GM19324 (cell line): ENCODE measurements around the gene SUMO4.
"Not testable (repeated sequence)": the region's sequence is repeated elsewhere in the genome, so short reads cannot be mapped to it uniquely, and the experiment has no call there.

Source experiments
- ATAC-seq: cut with Tn5 transposase; IDR thresholded peaks from one replicate; pipeline ENCODE4 v1.9.1; 2021; ENCODE audit warnings: mild to moderate bottlenecking, moderate library complexity; ENCODE audit not compliant: unreplicated experiment, low FRiP score

SUMO4 gene

DNA sequence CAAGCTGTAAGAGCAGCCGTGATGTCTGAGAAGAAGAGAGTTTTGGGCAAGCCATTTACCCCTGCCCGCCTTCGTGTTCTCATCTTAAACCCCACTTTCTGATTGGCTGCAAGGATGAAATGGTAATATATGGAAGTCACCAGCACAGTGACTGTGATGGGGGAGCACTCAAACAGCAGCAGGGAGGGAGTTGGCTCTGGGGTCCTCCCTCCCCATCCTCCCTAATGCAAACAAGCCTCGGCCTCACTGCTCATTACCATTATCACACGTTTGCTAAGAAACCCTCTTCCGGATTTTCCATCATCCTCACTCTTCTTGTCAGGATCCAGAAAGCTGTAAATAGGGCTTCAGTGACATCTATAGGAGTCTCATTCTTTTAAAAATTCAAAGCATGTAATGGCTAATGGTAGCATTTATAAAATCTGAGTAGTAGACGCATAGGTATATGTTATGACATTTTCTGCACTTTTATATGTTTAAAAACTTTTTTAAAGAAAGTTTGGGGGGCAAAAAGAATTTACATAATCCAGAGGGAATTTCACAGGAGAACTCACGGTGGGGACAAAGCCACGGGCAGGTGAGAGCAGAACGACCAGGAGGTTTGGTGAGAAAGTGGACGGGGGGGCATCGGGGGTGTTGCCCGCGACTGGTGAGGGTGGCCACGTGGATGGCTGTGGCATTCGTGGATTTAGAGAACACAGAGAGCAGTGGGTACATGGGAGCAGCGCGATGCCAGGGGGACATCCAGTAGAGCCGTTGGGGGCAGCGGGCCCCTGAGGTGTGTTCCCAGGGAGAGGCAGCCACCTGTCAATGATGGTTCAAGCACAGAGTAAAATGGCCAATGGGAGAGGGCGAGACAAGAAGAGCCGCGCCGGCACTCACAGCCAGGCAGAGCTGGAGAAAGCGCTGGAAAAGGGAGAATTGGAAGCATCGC, 29.6 kb downstream of the SUMO4 start:
- ATAC-seq = no peak

DNA sequence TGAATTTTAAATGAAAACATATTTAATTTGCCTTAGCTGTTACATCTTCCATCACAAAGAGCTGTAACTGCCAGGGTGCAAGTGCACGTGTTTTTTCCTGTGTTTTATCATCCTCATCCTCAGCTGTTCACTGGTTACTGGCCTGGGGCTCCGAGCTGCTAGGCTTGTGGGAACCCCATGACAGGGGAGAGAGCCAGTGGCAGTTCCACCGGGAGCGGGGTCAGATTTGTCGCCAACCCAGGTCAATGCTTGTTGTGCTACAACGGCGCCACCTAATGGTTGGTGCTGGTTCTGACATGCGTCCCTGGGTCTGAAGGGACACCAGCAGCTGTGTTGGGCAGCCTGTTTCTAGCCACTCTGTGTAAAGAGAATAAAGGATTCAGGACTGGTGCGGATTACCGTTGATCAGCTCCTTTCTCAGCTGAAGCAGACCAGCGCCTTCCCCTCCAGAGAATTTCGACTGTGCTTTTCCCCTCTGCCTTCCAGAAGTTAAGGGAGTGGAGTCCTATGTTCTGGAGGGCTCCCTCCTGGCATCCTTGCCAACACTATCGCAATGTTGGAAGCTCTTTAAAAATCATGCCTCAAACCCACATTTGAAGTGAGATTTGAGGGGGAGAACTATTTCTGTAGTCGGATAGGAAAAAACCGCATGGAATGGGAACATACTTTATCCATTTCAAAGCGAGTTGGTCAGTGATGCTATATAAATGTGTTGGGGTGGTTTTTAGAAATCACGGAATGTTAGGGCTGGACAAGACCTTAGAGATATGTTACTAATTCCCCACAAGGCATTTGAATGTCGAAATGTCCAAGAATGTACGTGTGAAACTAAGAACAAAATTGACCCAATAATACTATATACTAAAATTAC, 32.1 kb downstream of the SUMO4 start:
- peak; percentile 84 for ATAC-seq

DNA sequence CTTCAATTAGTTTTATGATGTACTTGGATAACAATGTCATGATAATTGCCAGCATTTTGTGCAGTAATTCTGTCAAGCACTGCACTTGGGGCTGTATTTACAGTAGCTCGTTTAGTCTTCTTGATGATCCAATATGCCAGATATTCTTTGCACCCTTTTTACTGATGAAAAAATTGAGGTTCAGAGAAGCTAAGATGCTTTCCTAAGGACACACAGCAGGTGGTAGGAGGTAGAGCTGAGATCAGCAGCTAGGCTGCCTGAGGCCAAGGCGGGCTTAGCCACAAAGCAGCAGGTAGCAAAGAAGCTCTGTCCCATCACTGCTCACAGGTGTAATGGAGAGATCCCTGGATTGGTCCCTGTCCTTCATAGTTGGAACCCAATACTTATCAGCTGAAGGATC, 33.3 kb downstream of the SUMO4 start:
- no peak for ATAC-seq

DNA sequence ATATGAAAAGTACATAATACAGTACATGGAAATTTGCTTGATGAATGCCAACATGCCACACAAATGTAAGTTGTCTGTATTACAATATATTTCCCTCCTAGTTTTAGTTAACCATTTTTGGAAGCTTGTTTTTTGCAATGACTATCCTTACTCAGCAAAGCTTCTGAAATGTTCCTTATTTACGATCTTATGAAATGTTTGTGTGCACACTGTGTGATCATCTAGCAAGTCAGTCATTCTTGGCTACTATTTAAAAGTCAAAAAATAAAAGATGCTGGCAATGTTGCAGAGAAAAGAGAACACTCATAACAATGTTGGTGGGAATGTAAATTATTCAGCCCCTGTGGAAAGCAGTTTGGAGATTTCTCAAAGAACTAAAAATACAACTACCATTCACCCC, 33.8 kb downstream of the SUMO4 start:
- no peak for ATAC-seq

DNA sequence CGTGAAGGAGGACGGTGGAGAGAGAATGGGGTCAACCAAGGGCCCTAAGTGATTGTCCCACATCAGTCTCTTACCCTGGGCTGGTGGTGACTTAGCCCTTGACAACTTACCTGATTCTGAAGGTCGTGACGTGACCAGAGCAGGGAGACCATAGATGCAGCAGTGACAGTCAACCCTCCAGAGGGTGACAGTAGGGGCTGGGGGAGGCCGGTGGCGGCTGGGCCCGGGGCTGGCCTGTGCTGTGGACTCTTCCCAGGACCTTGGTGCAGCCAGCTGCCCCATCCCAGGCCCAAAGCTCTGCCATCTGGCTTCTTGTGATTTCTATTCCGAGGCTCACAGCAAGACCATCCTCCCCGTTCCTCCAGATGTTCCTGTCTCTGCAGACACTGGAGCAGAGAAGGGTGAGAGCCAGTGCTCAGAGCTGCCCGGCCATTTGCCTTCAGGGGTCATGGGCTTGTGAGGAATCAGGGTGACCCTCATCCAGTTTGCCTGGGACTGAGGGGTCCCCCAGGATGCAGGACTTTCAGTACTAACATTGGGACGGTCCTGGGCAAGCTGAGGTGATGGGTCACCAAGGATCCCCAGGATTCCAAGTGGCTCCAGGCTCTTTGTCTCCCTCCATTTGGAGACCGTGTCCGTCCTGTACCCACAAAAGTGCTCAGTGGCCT, 36.0 kb downstream of the SUMO4 start:
- no peak for ATAC-seq

DNA sequence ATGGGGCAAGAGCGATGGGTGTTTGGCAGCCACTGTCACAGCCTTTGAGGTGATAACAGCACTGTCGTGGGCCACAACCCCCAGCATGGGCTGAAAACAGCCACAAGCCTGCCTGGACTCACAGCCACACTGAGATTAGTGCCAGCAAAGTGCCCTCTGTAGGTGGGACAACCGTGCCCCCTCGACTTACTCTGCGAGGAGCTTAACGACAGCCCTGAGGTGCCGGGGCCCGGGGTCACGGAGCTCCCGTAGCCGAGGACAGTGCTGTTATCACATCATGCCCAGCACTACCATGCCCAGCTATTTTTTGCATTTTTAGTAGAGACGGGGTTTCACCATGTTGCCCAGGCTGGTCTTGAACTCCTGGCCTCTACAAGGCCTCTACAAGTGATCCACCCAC, 36.6 kb downstream of the SUMO4 start:
- no peak for ATAC-seq

DNA sequence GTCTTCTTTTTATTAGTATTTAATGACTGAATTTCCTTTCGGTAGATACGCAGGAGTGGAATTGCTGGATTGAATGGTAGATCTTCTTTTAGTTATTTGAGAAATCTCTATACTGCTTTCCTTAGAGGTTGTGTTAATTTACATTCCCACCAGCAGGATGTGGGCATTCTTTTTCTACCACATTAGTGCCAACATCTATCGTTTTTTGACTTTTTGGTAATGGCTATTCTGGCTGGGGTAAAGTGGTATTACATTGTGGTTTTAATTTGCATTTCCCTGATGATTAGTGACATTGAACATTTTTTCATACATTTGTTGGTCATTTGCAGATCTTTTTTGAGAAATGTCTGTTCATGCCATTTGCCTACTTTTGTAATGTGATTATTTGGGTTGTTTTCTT, 37.1 kb downstream of the SUMO4 start:
- ATAC-seq = no peak

DNA sequence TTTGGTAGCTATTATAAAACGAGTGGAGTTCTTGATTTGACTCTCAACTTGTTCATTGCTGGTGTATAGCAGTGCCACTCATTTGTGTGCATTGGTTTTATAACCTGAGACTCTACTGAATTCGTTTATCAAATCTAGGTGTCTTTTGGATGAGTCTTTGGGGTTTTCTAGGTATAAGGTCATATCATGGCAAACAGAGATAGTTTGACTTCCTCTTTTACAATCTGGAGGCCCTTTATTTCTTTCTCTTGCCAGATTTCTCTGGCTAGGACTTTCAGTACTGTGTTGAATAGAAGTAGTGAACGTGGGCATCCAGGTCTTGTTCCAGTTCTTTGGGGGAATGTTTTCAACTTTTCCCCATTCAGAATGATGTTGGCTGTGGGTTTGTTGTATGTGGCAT, 38.8 kb downstream of the SUMO4 start:
- ATAC-seq = no peak

DNA sequence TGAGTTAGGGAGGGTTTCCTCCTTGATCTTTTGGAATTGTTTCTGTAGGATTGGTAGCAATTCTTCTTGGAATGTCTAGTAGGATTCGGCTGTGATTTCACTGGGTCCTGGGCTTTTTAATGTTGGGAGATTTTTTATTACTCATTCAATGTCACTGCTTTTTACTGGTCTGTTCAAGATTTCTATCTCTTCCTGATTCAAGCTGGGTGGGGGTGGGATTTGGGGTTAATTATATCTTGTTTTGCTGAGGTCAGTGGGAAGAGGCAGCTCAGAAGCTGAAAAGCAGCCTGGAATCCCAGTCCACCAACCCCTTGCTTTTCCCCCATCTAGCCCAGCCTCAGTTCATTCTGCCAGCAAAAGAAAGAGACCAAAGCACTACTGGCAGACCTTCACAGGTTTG, 39.6 kb downstream of the SUMO4 start:
- ATAC-seq = no peak

DNA sequence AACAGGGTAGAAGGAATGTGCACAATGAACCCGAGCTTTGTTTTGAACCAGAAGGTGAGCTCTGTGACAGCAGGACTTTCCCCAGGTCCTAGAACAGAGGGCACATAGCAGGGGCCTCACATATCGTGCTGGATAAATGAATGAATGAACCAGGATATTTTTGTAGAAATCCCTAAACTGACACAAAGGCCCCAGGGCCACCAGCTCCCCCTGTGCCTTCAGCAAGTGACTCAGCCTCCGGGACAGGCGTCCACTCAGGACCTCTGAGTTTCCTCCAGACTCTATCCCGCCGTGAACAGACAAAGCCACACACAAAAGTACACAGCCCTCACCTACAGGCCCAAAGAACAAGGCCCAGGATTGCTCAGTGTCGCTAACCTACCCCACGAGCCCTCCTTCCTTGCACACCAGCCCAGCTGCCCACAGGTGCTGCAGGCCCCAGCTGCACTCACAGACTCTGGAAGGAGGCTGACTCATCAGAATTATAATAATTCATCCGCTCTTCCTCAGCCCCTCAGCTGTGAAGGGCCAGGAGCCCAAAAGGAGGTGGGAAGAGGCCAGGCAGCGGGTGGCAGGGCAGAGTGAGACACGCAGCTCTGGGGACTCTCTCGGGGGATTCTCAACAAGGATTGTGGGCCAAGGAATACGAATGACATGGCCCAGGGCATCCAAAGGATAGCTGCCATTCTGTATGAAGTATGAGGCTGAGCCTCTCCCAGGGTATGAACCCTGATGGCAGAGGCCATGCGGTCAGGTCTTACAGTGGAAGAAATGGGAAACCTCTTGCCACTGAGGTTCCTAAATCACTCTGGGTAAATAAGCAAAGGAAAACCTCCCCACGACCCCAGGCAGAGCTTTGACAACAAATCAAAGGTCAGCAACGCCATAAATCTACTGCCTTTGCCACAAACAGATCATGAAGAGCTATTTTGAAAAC, 40.9 kb downstream of the SUMO4 start:
- ATAC-seq = no peak

DNA sequence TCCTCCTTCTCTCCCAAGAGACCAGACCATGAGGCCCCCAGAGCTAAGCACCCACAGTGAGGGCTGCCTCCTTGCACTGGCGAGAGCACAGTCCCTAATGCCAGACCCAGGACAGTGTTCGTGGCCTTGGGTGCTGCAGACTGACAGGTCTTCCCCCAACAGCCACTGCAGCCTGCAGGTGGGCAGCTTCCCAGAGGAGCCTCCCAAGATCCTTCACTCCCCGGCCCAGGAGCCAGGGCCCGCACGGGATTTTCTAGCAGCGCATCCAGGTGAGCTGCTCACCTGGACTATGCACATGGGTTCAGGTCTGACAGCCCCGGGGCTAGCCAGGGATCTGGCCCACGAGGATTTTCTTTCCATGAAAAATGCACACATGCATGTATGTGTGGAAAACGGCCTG, 41.7 kb downstream of the SUMO4 start:
- no peak for ATAC-seq

DNA sequence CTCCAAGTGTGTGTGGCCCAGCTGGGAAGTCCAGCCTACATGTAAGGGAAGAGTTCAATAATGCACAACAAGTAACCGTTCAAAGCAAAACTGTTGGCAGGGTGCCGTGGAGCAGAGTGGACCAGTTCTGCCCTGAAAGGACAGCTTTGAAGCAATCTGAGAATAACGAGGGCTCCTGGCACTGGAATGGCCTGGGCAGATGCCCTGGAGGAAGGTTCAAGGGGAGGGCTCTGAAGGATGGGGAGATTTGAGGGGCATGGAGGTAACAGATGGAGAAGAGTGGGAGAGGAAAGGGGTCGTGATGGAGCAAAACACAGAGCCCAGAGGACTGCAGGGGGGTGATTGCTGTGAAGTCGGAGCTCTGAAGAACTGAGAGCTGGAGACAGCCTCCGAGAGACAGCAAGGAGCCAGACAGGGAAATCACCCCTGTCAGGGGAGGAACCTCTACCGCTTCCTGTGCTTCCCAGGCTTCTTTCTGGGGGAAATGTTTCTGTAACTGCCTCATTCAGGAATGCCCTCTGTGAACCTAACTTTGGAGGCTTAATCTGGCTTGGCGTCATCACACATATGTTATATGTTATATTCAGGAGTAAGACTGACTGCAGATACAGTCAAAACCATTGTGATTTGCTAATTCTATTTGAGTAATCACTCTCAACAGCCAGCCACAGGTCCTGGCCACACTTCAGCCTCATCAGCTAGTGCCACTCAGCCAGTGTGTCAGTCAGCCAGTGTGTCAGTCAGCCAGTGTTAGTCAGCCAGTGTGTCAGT, 43.5 kb downstream of the SUMO4 start:
- no peak for ATAC-seq

DNA sequence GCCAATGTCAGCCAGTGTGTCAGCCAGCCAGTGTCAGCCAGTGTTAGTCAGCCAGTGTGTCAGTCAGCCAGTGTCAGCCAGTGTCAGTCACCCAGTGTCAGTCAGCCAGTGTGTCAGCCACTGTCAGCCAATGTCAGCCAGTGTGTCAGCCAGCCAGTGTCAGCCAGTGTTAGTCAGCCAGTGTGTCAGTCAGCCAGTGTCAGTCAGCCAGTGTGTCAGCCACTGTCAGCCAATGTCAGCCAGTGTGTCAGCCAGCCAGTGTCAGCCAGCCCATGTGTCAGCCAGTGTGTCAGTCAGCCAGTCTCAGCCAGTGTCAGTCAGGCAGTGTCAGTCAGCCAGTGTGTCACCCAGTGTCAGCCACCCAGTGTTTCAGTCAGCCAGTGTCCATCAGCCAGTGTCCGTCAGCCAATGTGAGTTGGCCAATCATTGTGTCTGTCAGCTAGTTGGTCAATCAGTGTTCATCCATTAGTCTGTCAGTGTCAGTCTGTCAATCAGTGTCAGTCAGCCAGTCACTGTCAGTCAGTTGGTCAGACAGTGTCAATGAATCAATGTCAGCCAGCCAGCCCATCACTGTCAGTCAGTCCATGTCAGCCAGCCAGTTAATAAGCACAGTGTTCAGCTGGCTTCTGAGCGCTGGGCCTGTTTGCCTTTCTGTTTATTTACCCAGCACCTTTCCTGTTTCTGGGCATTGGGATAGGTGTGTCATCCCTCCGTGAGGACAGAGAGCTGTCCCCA, 44.5 kb downstream of the SUMO4 start:
- ATAC-seq = not testable (repeated sequence)

DNA sequence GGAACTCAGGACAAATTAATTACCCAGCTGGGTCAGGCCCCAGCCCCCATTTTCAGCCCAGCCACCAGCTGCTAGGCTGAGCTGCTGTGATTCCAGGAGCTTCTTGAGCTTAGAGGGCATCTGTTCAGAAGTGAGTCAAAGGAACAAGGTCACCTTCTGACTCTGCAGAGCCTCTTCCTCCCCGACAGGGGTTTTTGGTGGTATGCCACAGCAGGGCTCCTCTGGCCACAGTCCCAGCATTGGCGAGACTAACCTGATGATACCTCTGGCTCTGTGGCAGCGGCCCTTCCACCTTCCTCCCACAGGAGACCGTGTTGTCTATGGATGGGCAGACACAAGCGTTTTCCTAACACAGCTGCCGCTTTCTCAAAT, 45.0 kb downstream of the SUMO4 start:
- ATAC-seq = no peak

DNA sequence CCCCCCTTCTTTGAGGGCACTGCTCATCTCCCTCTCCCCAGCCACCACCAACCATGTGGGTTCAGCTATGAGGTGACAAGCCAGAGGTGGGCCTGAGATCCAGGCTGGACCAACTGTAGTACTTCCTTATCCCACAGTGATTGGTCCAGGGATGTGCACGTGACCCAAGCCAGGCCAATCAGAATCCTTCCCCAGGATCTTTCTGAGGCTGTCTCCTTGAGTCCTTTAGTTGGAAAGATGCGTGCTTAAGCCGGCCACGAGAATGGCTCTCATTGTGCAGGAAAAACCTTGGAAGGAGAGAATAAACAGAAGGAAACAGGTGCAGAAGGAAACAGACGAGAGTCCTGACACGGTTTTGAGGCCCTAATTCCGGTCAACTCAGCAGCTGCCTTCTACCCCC, 45.5 kb downstream of the SUMO4 start:
- no peak for ATAC-seq

DNA sequence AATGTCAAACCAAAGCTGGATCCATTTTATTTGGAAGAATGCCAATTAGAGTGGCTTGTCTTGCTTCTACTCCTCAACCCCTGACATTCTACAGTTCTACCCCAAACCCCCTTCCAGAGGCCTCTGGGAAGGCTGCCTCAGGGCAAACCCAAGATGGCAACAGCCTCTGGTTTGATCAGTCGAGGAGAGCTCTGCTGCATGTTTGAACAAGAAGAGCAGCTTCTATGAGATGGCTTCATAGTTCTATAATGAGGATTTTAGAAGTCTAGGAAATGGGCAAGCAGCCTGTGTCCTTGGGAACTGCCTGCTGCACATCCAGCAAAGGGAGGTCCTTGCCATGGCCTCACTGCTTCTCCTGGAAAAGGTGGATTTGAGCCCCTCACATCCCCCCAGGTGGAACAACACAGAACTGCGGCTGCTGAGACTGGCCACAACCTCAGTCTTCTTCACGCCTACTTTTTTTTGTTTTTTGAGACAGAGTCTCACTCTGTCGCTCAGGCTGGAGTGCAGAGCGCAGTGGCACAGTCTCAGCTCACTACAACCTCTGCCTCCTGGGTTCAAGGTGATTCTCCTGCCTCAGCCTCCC, 46.8 kb downstream of the SUMO4 start:
- no peak for ATAC-seq

DNA sequence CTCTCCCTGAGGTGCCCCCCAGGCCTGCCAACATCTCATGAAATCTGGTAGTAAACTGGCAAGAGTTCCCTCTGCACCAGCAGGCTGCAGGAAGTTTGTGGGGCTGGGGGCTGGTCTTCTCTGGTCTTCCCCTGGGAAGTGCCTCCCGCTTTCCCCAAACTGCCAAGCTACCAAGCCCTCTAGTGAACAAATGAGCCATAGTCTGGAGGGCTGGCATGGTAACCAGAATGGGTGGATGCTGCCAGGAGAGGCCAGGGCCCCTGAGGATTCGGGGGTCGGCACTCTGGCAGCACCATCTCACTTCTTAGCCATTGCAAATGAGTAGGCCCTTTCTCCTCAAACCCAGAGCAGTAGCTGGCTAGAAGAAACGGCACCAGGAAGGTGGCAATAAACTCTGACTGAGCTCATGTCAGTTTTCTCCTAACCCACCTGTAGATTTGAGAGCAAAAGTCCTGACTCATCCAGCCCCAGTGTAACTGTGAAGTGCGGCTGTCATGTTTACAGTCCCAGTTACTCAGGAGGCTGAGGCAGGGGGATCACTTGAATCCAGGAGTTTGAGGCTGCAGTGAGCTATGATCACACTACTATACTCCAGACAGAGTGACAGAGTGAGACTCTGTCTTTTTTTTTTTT, 48.9 kb downstream of the SUMO4 start:
- no peak for ATAC-seq
